ENCODE measurements around the gene STKLD1. TPM values are rescaled to one million over a fixed set of nuclear protein-coding genes. Genes with fewer than 3 reads are reported as not detected.

Gene STKLD1
- total and polyA plus RNA-seq, 2 donors (not counting 1 experiment from before 2014, with no cell fraction given), result 0.18 to 1.1 TPM

DNA sequence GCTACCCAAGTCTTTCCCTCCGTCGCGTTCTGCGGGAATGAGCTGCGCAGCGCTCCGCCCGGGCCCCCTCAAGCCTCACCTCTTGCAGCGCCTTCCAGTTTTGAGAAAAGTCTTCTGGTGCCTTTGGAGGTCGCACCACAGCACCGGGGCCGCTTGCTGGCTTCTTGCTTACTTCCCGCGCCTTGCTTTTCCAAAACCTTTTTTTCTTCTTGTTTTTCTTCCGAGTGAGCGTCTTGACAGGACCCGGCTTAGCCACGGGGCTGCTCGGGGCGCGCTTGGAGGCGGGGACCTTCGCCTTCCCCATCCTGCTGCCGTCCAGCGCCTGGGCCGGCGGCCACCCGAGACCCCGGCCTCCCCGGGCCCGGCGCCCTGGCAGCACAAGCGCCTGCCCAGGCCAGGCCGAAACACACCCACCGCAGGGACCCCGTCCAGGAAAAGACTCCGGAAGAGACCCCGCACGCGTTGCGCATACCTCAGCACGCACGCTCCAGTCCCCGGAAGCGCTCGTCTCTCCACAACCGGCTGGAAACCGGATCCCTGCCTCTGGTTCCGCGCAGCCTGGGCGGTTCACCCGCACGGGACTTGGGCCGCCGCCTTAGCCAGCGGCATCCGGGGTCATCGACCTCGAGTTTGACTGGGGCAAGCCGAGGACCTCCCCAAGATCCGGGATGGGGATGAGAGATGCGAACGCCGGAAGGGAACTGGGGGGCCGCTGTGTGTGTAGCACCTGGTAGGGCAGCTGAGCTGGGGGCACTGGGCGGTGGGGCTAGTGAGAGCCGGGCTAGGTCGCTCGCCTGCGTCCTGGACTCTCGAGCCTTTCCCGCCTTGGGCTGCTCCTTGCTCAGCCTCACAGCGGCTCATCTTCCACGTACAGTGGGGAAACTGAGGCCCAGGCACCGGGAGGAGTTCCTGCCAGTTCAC, 41.6 kb downstream of the STKLD1 start, which contains the start of gene REXO4:
Gene REXO4, minus strand, starts transcription at position 470 of the 921 bp plus-strand sequence. Its CDS starts 166 bp downstream, at position 304.
- Histone ChIP-seq H3K27ac (ENCODE audit: low read length in 2 of 2) (peak within 1 kb of the TSS; percentile 79 to 92), H3K36me3 (replicated peaks in 1 of 2; ENCODE audit: control extremely low read depth in 1 of 2, control insufficient read depth in 1 of 2, extremely low read depth in 1 of 2, insufficient read depth in 2 of 2, low read length in 1 of 2) (peaks cover 6 to 26% of the 10 kb centered on the region in 2 experiments), H3K9ac (ENCODE audit: low read length) (peak within 1 kb of the TSS; percentile 92), H4K20me1 (ENCODE audit: control insufficient read depth, insufficient read depth, low read length, poor library complexity, severe bottlenecking) (peaks cover 42% of the 10 kb centered on the region), H3K4me1 (ENCODE audit: control insufficient read depth in 2 of 2, insufficient read depth in 2 of 2, low read length in 2 of 2) (peaks cover 30 to 63% of the 10 kb centered on the region in 2 donors), H2AFZ (ENCODE audit: insufficient read depth, low read depth, low read length, poor library complexity, severe bottlenecking) (peak within 1 kb of the TSS; percentile 96), H3K9me3 (ENCODE audit: control extremely low read depth in 1 of 3, control insufficient read depth in 2 of 3, insufficient read depth in 1 of 3, low read length in 2 of 3) (peaks cover 0 to 7% (median 0%) of the 10 kb centered on the region in 3 donors), H3K4me3 (ENCODE audit: control extremely low read depth in 1 of 5, extremely low read depth in 1 of 5, insufficient read depth in 1 of 5, low read depth in 2 of 5, low read length in 4 of 5) (peak within 1 kb of the TSS; percentile 74 to 87 (median 81)), H3K79me2 (ENCODE audit: control insufficient read depth, insufficient read depth, low read length) (peaks cover 39% of the 10 kb centered on the region), H3K4me2 (replicated peaks; ENCODE audit: low read depth, low read length, poor library complexity, severe bottlenecking) (peak within 1 kb of the TSS; percentile 99), H3K27me3 (replicated peaks in 1 of 4; ENCODE audit: control extremely low read depth in 1 of 4, control insufficient read depth in 3 of 4, insufficient read depth in 4 of 4, low read length in 3 of 4) (no peaks in the 10 kb centered on the region)
- DNase-seq (peak; percentile 92), ATAC-seq (ENCODE audit: low read depth) (peak; percentile 78)
- TF ChIP-seq, protein P1, sequence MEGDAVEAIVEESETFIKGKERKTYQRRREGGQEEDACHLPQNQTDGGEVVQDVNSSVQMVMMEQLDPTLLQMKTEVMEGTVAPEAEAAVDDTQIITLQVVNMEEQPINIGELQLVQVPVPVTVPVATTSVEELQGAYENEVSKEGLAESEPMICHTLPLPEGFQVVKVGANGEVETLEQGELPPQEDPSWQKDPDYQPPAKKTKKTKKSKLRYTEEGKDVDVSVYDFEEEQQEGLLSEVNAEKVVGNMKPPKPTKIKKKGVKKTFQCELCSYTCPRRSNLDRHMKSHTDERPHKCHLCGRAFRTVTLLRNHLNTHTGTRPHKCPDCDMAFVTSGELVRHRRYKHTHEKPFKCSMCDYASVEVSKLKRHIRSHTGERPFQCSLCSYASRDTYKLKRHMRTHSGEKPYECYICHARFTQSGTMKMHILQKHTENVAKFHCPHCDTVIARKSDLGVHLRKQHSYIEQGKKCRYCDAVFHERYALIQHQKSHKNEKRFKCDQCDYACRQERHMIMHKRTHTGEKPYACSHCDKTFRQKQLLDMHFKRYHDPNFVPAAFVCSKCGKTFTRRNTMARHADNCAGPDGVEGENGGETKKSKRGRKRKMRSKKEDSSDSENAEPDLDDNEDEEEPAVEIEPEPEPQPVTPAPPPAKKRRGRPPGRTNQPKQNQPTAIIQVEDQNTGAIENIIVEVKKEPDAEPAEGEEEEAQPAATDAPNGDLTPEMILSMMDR (IDR thresholded peaks at IDR 0.05), result no peak
- no peak for TF ChIP-seq EZH2 (IDR thresholded peaks at IDR 0.05; ENCODE audit: borderline replicate concordance, insufficient read depth, low read depth, low read length, poor library complexity, severe bottlenecking)
- Mint-ChIP-seq H3K4me1 (peaks cover 68% of the 10 kb centered on the region), H3K4me3 (peak within 1 kb of the TSS; percentile 89), H3K27me3 (no peaks in the 10 kb centered on the region), H3K27ac (peak within 1 kb of the TSS; percentile 93), H3K9me3 (ENCODE audit: insufficient read depth) (peaks cover 4% of the 10 kb centered on the region)
- ChIA-PET CTCF (interaction anchor here (0.7 to 2.1 kb wide), 6 partner anchors 11 to 69 kb away, joined by 3 to 7 read pairs (median 3); partner anchors contain the start of gene CACFD1), POLR2A (interaction anchor here (0.6 to 1.7 kb wide), 5 partner anchors 10 to 70 kb away, joined by 3 to 6 read pairs (median 4); partner anchors contain the start of genes CACFD1, MED22 and RPL7A)
- under 1% methylated on average over 75 of the region's 75 CpGs for WGBS (ENCODE audit: insufficient coverage)
- intact Hi-C loops (cut with micrococcal nuclease), result loop anchor here (1.0 to 5.0 kb wide), 3 partner anchors 42 to 386 kb away; partner anchors contain the start of genes GTF3C5 and SURF6
